ENCODE results near the gene DNASE1. TPM values are rescaled to one million over a fixed set of nuclear protein-coding genes. Genes with fewer than 3 reads are reported as not detected.

DNASE1 gene
- total and polyA plus RNA-seq, 4 donors: 0.77 to 11.6 (median 6.2) TPM

- H3K4me3 ChIP-seq (ENCODE audit: low read depth in 1 of 3, low read length in 3 of 3): peak overlapping the region in 2 of 3 donors; percentile 92 to 99
- WGBS: 86% methylated on average over 34 of the region's 34 CpGs
- H3K4me1 ChIP-seq (ENCODE audit: control insufficient read depth in 4 of 4, insufficient read depth in 4 of 4, low read length in 3 of 4): peaks cover 3 to 38% (median 31%) of the 10 kb centered on the region in 4 donors
- TF ChIP-seq EGR1 (IDR thresholded peaks at IDR 0.05; ENCODE audit: low read depth in 2 of 2) (no peak), REST (IDR thresholded peaks at IDR 0.05) (no peak)
- no peaks in the 10 kb centered on the region for H3K27me3 ChIP-seq (ENCODE audit: control insufficient read depth in 4 of 4, insufficient read depth in 4 of 4, low read length in 3 of 4)
- DNase-seq (ENCODE audit: low spot score): no peak
- H3K9ac ChIP-seq (ENCODE audit: low read depth in 1 of 2, low read length in 2 of 2): no peak overlapping the region
- H3K9me3 ChIP-seq (ENCODE audit: control insufficient read depth in 4 of 4, low read length in 3 of 4): no peaks in the 10 kb centered on the region
- H3K27ac ChIP-seq (ENCODE audit: low read depth in 1 of 2, low read length in 2 of 2): no peak overlapping the region
- H3K36me3 ChIP-seq (ENCODE audit: control insufficient read depth in 4 of 4, insufficient read depth in 3 of 4, low read depth in 1 of 4, low read length in 3 of 4): no peaks in the 10 kb centered on the region
Measured at GRCh38 chr16:3612510-3613466, 41.7 kb upstream of the DNASE1 start.

GRCh38 chr16:3618769-3619141, 35.7 kb upstream of the DNASE1 start:
- 86% methylated on average over 3 of the region's 3 CpGs for WGBS
- no peak for TF ChIP-seq GABPA (IDR thresholded peaks at IDR 0.05 in 1 of 2, conservative IDR thresholded peaks at IDR 0.05 in 1 of 2)
- TF ChIP-seq NR2F2 (IDR thresholded peaks at IDR 0.05): no peak
- no peak for TF ChIP-seq MAX (IDR thresholded peaks at IDR 0.05)
- no peak for TF ChIP-seq ZBTB33 (IDR thresholded peaks at IDR 0.05)
- no peak for TF ChIP-seq ATF3 (IDR thresholded peaks at IDR 0.05)
- no peak for TF ChIP-seq TAF1 (conservative IDR thresholded peaks at IDR 0.05)
- TF ChIP-seq FOXA1 (IDR thresholded peaks at IDR 0.05): no peak
- no peak for TF ChIP-seq REST (IDR thresholded peaks at IDR 0.05)
- no peak for TF ChIP-seq RXRA (IDR thresholded peaks at IDR 0.05)
- no peak for TF ChIP-seq FOXA2 (IDR thresholded peaks at IDR 0.05)
- no peak for TF ChIP-seq HNF4A (conservative IDR thresholded peaks at IDR 0.05)
- no peak for TF ChIP-seq CTCF (IDR thresholded peaks at IDR 0.05; ENCODE audit: low read depth, low read length, missing input control)
- TF ChIP-seq HNF4G (IDR thresholded peaks at IDR 0.05): no peak
- TF ChIP-seq YY1 (IDR thresholded peaks at IDR 0.05): no peak
- TF ChIP-seq EGR1 (IDR thresholded peaks at IDR 0.05; ENCODE audit: low read depth in 2 of 2): no peak
- TF ChIP-seq SP1 (IDR thresholded peaks at IDR 0.05): no peak
- no peak for TF ChIP-seq JUND (IDR thresholded peaks at IDR 0.05)
- TF ChIP-seq RAD21 (IDR thresholded peaks at IDR 0.05): no peak
- H3K4me3 ChIP-seq (ENCODE audit: low read depth in 1 of 3, low read length in 3 of 3): no peak overlapping the region
- no peaks in the 10 kb centered on the region for H3K36me3 ChIP-seq (ENCODE audit: control insufficient read depth in 4 of 4, insufficient read depth in 3 of 4, low read depth in 1 of 4, low read length in 3 of 4)
- H3K9me3 ChIP-seq (ENCODE audit: control insufficient read depth in 4 of 4, low read length in 3 of 4): no peaks in the 10 kb centered on the region
- no peak for DNase-seq (ENCODE audit: low spot score)
- no peaks in the 10 kb centered on the region for H3K27me3 ChIP-seq (ENCODE audit: control insufficient read depth in 4 of 4, insufficient read depth in 4 of 4, low read length in 3 of 4)
- H3K27ac ChIP-seq (ENCODE audit: low read depth in 1 of 2, low read length in 2 of 2): no peak overlapping the region
- peaks cover 0 to 6% (median 1%) of the 10 kb centered on the region in 4 donors for H3K4me1 ChIP-seq (ENCODE audit: control insufficient read depth in 4 of 4, insufficient read depth in 4 of 4, low read length in 3 of 4)
- no peak overlapping the region for H3K9ac ChIP-seq (ENCODE audit: low read depth in 1 of 2, low read length in 2 of 2)
